Measurements from ENCODE around the gene MYO3A. TPM values are rescaled to one million over a fixed set of nuclear protein-coding genes. Genes with fewer than 3 reads are reported as not detected.

The MYO3A gene
- total RNA-seq, 2 donors from 2014 or later = not detected

DNA sequence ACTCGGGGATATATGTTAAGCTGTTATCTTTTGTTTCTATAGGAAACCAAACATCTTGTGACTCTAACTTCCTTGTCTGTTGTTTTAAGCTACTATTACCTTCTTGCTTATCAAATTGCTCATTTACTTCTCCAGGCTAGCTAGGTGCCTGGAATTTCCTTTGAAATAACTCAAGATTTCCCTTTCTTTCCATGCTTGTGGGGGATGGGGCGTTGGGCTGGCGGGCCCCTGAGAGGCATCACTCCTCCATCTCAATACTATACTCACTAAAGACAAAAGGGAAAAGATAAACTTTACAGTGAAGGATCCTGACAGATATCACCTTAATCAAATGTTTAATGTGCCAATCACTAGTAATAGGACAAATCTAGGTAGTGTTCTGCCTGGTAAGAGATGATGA is 34.7 kb upstream of the MYO3A start:
- no peaks in the 10 kb centered on the region for H3K9me3 ChIP-seq
- DNase-seq (ENCODE audit: low spot score) = no peak
- no peaks in the 10 kb centered on the region for H3K36me3 ChIP-seq
- H3K4me1 ChIP-seq = no peaks in the 10 kb centered on the region
- no peak overlapping the region for H3K27ac ChIP-seq
- no peak overlapping the region for H3K4me3 ChIP-seq
- TF ChIP-seq CTCF (IDR thresholded peaks at IDR 0.05) = no peak
- H3K27me3 ChIP-seq = no peaks in the 10 kb centered on the region

- H3K9me3 ChIP-seq = no peaks in the 10 kb centered on the region
- no peaks in the 10 kb centered on the region for H3K4me1 ChIP-seq
- no peak for DNase-seq (ENCODE audit: low spot score)
- H3K4me3 ChIP-seq = no peak overlapping the region
- no peaks in the 10 kb centered on the region for H3K36me3 ChIP-seq
- TF ChIP-seq CTCF (IDR thresholded peaks at IDR 0.05) = no peak
- no peaks in the 10 kb centered on the region for H3K27me3 ChIP-seq
- no peak overlapping the region for H3K27ac ChIP-seq
These were observed 32.8 kb upstream of the MYO3A start for GRCh38 chr10:25901199-25901598.

- Histone ChIP-seq H3K4me1 (no peaks in the 10 kb centered on the region), H3K4me3 (no peak overlapping the region), H3K36me3 (no peaks in the 10 kb centered on the region), H3K27me3 (no peaks in the 10 kb centered on the region), H3K27ac (no peak overlapping the region), H3K9me3 (no peaks in the 10 kb centered on the region)
- DNase-seq (ENCODE audit: low spot score) = no peak
- no peak for TF ChIP-seq CTCF (IDR thresholded peaks at IDR 0.05)
These were observed 32.0 kb upstream of the MYO3A start for GRCh38 chr10:25902002-25902401.

DNA sequence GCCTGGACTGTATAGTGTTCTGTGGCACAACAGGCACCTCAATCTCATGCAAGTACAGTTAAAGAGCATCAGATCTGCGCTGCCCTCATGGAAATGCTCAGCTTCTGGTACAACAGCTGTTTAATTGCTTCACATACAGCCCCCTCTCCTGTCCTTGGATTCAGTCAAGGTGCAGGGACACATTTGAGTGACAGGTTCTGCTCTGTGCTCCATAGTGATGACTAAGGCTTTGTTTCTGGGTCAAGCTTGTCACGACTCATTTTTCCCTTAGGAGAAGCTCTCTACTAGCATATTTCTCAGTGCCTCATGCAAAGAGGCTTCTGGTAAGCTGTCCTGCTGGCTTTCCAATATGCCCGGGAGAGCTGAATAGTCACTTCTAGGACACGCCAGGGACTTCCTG is 26.8 kb upstream of the MYO3A start:
- Histone ChIP-seq H3K4me1 (no peaks in the 10 kb centered on the region), H3K36me3 (no peaks in the 10 kb centered on the region), H3K9me3 (no peaks in the 10 kb centered on the region), H3K4me3 (no peak overlapping the region), H3K27me3 (no peaks in the 10 kb centered on the region), H3K27ac (no peak overlapping the region)
- TF ChIP-seq CTCF (IDR thresholded peaks at IDR 0.05) = no peak
- DNase-seq (ENCODE audit: low spot score) = no peak

GRCh38 chr10:25912866-25913265 is 21.2 kb upstream of the MYO3A start:
- H3K36me3 ChIP-seq = no peaks in the 10 kb centered on the region
- no peaks in the 10 kb centered on the region for H3K27me3 ChIP-seq
- no peak overlapping the region for H3K27ac ChIP-seq
- H3K4me3 ChIP-seq = no peak overlapping the region
- no peaks in the 10 kb centered on the region for H3K9me3 ChIP-seq
- TF ChIP-seq CTCF (IDR thresholded peaks at IDR 0.05) = no peak
- no peaks in the 10 kb centered on the region for H3K4me1 ChIP-seq
- no peak for DNase-seq (ENCODE audit: low spot score)

- Histone ChIP-seq H3K36me3 (no peaks in the 10 kb centered on the region), H3K27ac (no peak overlapping the region), H3K4me3 (no peak overlapping the region), H3K9me3 (no peaks in the 10 kb centered on the region), H3K27me3 (no peaks in the 10 kb centered on the region), H3K4me1 (no peaks in the 10 kb centered on the region)
- no peak for TF ChIP-seq CTCF (IDR thresholded peaks at IDR 0.05)
- no peak for DNase-seq (ENCODE audit: low spot score)
These were observed 19.3 kb upstream of the MYO3A start for GRCh38 chr10:25914776-25915175.
